Natural killer cell (primary cell): ENCODE data around the gene ADAMTS14. TPM values are rescaled to one million over a fixed set of nuclear protein-coding genes. Genes with fewer than 3 reads are reported as not detected.
"Not testable (repeated sequence)": the region's sequence is repeated elsewhere in the genome, so short reads cannot be mapped to it uniquely, and the experiment has no call there.

ENCODE experiments used
- ATAC-seq, 3 donors: fragments of 150-1000 bp in 2 of 3; fragments of 200-7000 bp in 1 of 3; cut with Tn5 transposase; 1 replicate in 1 of 3; 2 replicates in 2 of 3; pipeline ENCODE4 v1.10.0; 2021; ENCODE audit warnings: mild to moderate bottlenecking in 2 of 3, moderate library complexity in 2 of 3
- DNase-seq, 2 donors: peaks; one replicate each; pipeline versions ENCODE4 v3.0.0 to v3.0.0-alpha.2; 2013 to 2021; ENCODE audit warnings: mixed read lengths in 1 of 2
- H3K27ac ChIP-seq: one replicate; pipeline ENCODE4 v1.5.1; 2013; ENCODE audit warnings: mild to moderate bottlenecking, low read length
- H3K27me3 ChIP-seq: one replicate; pipeline ENCODE4 v1.6.1; 2013; ENCODE audit warnings: low read length; ENCODE audit not compliant: control insufficient read depth, insufficient read depth
- H3K36me3 ChIP-seq: one replicate; pipeline ENCODE4 v1.6.1; 2013; ENCODE audit warnings: low read length; ENCODE audit not compliant: control insufficient read depth, insufficient read depth
- H3K4me1 ChIP-seq: one replicate; pipeline ENCODE4 v1.6.1; 2013; ENCODE audit warnings: low read length; ENCODE audit not compliant: control insufficient read depth, insufficient read depth
- H3K4me3 ChIP-seq: one replicate; pipeline ENCODE4 v1.5.1; 2013; ENCODE audit warnings: low read length
- H3K9me3 ChIP-seq: one replicate; pipeline ENCODE4 v1.6.1; 2013; ENCODE audit warnings: low read length; ENCODE audit not compliant: control insufficient read depth, insufficient read depth
- H3K27ac Mint-ChIP-seq, 2 donors: one replicate each; pipeline ENCODE4 v1.8.0; 2022; ENCODE audit warnings: mild to moderate bottlenecking in 2 of 2, mixed read lengths in 2 of 2, moderate library complexity in 1 of 2
- H3K27me3 Mint-ChIP-seq, 2 donors: one replicate each; pipeline ENCODE4 v1.8.0; 2022; ENCODE audit warnings: low read depth in 2 of 2, mixed read lengths in 2 of 2
- H3K36me3 Mint-ChIP-seq: one replicate; pipeline ENCODE4 v1.8.0; 2022; ENCODE audit warnings: mixed read lengths
- H3K4me1 Mint-ChIP-seq, 2 donors: one replicate each; pipeline ENCODE4 v1.8.0; 2022; ENCODE audit warnings: mixed read lengths in 2 of 2
- H3K4me3 Mint-ChIP-seq: one replicate; pipeline ENCODE4 v1.8.0; 2022; ENCODE audit warnings: mild to moderate bottlenecking, moderate library complexity, mixed read lengths
- H3K9me3 Mint-ChIP-seq, 2 donors: one replicate each; pipeline ENCODE4 v1.8.0; 2022; ENCODE audit warnings: mixed read lengths in 2 of 2
- WGBS: methylation state at CpG from one replicate; pipeline ENCODE4 v1.1.7; 2013; ENCODE audit warnings: missing lambda C conversion rate; ENCODE audit not compliant: insufficient coverage; 5-methylcytosine and 5-hydroxymethylcytosine counted together
- intact Hi-C: fragments of 100-400 bp; cut with micrococcal nuclease; formaldehyde crosslinking; loops from one replicate; pipeline ENCODE4 v1.14.2; 2022
- total RNA-seq, 4 donors: library from RNA; stranded (reverse); fragments of 120-200 nt in 1 of 4; gene quantifications; one replicate each; pipeline versions ENCODE4 v1.2.3 to v1.2.4, GENCODE V29; 2013 to 2022
- TF ChIP-seq, protein P1 (sequence below): fragments of 200-600 bp; IDR thresholded peaks from one replicate; pipeline ENCODE4 v1.8.0; 2022; ENCODE audit warnings: antibody characterized with exemption

The ADAMTS14 gene
- total RNA-seq, 3 donors from 2014 or later (not counting 1 experiment from before 2014, with no cell fraction given) = 0.70 to 1.5 (median 1.1) TPM

GRCh38 chr10:70643272-70643671 lies 29.0 kb upstream of the ADAMTS14 start:
- H3K4me1 Mint-ChIP-seq, H3K36me3 ChIP-seq, H3K36me3 Mint-ChIP-seq, H3K4me1 ChIP-seq, DNase-seq, H3K4me3 Mint-ChIP-seq, H3K27ac ChIP-seq, H3K27me3 ChIP-seq, H3K9me3 ChIP-seq, H3K9me3 Mint-ChIP-seq, H3K4me3 ChIP-seq, intact Hi-C loops, ATAC-seq, H3K27ac Mint-ChIP-seq, H3K27me3 Mint-ChIP-seq: not testable (repeated sequence)
- 93% methylated on average over 3 of the region's 3 CpGs for WGBS

DNA sequence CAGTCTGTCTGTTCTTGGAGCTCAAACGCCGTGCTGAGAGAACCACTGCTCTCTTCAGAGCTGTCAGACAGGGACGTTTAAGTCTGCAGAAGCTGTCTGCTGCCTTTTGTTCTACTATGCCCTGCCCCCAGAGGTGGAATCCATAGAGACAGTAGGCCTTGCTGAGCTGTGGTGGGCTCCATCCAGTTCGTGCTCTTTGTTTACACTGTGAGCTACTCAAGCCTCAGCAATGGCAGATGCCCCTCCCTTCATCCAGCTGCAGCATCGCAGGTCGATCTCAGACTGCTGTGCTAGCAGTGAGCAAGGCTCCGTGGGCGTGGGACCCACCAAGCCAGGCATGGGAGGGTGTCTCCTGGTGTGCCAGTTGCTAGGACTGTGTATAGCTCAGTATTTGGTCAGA lies 27.3 kb upstream of the ADAMTS14 start:
- peaks cover 15% of the 10 kb centered on the region for H3K9me3 ChIP-seq
- H3K27me3 ChIP-seq, H3K9me3 Mint-ChIP-seq, H3K36me3 ChIP-seq, intact Hi-C loops, H3K4me3 ChIP-seq, ATAC-seq, H3K27ac Mint-ChIP-seq, H3K27ac ChIP-seq, H3K36me3 Mint-ChIP-seq, H3K4me3 Mint-ChIP-seq, H3K4me1 ChIP-seq, H3K27me3 Mint-ChIP-seq, DNase-seq, H3K4me1 Mint-ChIP-seq: not testable (repeated sequence)
- 84% methylated on average over 8 of the region's 8 CpGs for WGBS

- H3K36me3 Mint-ChIP-seq = no peaks in the 10 kb centered on the region
- DNase-seq (no peak), ATAC-seq (no peak)
- H3K4me1 ChIP-seq = no peaks in the 10 kb centered on the region
- TF ChIP-seq, protein P1, sequence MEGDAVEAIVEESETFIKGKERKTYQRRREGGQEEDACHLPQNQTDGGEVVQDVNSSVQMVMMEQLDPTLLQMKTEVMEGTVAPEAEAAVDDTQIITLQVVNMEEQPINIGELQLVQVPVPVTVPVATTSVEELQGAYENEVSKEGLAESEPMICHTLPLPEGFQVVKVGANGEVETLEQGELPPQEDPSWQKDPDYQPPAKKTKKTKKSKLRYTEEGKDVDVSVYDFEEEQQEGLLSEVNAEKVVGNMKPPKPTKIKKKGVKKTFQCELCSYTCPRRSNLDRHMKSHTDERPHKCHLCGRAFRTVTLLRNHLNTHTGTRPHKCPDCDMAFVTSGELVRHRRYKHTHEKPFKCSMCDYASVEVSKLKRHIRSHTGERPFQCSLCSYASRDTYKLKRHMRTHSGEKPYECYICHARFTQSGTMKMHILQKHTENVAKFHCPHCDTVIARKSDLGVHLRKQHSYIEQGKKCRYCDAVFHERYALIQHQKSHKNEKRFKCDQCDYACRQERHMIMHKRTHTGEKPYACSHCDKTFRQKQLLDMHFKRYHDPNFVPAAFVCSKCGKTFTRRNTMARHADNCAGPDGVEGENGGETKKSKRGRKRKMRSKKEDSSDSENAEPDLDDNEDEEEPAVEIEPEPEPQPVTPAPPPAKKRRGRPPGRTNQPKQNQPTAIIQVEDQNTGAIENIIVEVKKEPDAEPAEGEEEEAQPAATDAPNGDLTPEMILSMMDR = no peak
- no peaks in the 10 kb centered on the region for H3K36me3 ChIP-seq
- no peak overlapping the region for H3K27ac ChIP-seq
- H3K4me3 Mint-ChIP-seq = no peak overlapping the region
- intact Hi-C loops = no loop called here
- H3K27me3 ChIP-seq = no peaks in the 10 kb centered on the region
- peaks cover 26% of the 10 kb centered on the region for H3K9me3 ChIP-seq
- H3K27me3 Mint-ChIP-seq = no peaks in the 10 kb centered on the region
- peaks cover 0 to 5% of the 10 kb centered on the region in 2 donors for H3K4me1 Mint-ChIP-seq
- WGBS = 90% methylated on average over 3 of the region's 3 CpGs
- no peak overlapping the region for H3K27ac Mint-ChIP-seq
- H3K4me3 ChIP-seq = no peak overlapping the region
- H3K9me3 Mint-ChIP-seq = peaks cover 0 to 3% of the 10 kb centered on the region in 2 donors
Observed at GRCh38 chr10:70647086-70647485, 25.2 kb upstream of the ADAMTS14 start.

DNA sequence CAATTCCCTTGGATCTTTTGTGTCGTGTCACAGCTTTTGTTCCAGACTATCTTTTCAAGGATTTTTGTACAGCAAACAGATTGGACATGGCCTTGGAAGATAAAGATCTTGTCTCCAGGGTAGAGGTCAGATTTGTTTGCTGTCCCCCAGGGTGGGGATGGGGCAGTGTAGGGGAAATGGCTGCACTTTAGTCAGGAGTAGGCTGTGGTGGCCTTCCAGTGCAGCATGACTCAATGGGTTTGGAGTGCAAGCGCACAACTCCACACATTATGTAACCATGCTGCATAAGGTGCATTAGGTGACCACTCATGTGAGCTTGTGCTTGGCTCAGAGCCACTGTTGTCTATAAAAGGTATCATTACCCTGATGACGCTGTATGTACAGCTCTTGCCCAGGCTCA lies 23.9 kb upstream of the ADAMTS14 start:
- Mint-ChIP-seq H3K4me1 (peaks cover 0 to 5% of the 10 kb centered on the region in 2 donors), H3K4me3 (no peak overlapping the region), H3K36me3 (no peaks in the 10 kb centered on the region), H3K27ac (no peak overlapping the region), H3K9me3 (peaks cover 0 to 3% of the 10 kb centered on the region in 2 donors), H3K27me3 (no peaks in the 10 kb centered on the region)
- ATAC-seq = no peak
- no peaks in the 10 kb centered on the region for H3K27me3 ChIP-seq
- TF ChIP-seq, protein P1 = no peak
- DNase-seq = no peak
- H3K4me3 ChIP-seq = no peak overlapping the region
- 99% methylated on average over 3 of the region's 3 CpGs for whole genome bisulfite sequencing
- H3K27ac ChIP-seq = no peak overlapping the region
- peaks cover 29% of the 10 kb centered on the region for H3K9me3 ChIP-seq
- intact Hi-C loops = no loop called here
- no peaks in the 10 kb centered on the region for H3K36me3 ChIP-seq
- no peaks in the 10 kb centered on the region for H3K4me1 ChIP-seq
